LoVo (cell line): ENCODE results near the gene OR10G8.
"Not testable (repeated sequence)": the region's sequence is repeated elsewhere in the genome, so short reads cannot be mapped to it uniquely, and the experiment has no call there.

Experiments
- DNase-seq: peaks from one replicate; pipeline ENCODE4 v3.0.0-alpha.2; 2016; ENCODE audit warnings: low spot score

Gene OR10G8, protein sequence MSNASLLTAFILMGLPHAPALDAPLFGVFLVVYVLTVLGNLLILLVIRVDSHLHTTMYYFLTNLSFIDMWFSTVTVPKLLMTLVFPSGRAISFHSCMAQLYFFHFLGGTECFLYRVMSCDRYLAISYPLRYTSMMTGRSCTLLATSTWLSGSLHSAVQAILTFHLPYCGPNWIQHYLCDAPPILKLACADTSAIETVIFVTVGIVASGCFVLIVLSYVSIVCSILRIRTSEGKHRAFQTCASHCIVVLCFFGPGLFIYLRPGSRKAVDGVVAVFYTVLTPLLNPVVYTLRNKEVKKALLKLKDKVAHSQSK

DNA sequence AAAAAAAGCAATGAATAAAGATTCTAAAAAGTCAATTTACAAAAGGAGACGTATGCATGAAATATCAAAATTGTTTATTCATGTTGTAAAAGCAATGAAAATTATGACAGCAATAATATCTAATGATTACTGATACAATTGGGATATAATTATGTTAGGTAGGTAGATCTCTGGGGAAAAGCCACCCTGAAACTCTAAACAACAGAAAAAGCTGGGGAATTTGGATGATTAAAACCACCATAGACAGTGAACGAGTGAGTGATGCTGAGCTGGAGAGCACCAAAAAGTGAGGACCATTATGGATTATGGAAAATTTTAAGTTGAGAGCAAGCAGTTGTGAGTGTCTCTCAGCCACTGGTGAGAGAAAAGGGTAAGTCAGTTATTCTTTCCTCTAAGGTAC, at the start of gene OR10G8:
Gene OR10G8 (plus strand): TSS at position 301 of the 400 bp plus-strand sequence. CDS start 2,825 bp downstream, outside the sequence.
- no peak for DNase-seq

DNA sequence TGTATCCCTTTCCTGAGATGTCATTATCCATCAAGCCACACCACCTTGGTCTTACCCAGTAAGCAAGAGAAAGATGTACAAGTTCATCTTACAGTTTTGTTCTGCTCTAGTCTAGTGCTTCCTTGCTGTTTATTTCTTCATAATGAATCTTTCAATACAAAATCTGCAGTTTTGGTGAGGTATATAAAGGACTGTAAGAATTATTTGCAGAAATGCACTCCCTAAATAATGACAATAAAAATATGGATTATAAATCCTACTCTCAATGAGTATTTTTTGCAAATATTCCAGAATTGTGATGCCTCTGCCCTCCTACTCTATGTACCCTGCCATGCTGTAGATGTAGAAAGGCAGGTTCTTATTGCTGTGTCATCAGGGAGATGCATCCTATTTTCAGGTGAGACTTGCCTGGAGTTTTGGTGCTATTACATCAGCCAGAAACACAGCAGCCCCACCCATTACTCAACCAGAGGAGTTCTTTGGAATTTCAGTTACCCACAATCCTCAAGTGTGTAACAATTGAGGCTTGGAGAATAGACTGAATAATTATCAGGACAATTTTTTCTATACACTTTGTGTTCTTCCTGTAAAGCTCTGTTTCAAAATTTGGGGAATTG, 48.8 kb upstream of the OR10G8 start, which contains the start of gene OR10S1:
Gene OR10S1 (minus strand): TSS at position 51 of the 617 bp plus-strand sequence. CDS start 117 bp downstream, outside the sequence.
- DNase-seq = peak; percentile 14

DNA sequence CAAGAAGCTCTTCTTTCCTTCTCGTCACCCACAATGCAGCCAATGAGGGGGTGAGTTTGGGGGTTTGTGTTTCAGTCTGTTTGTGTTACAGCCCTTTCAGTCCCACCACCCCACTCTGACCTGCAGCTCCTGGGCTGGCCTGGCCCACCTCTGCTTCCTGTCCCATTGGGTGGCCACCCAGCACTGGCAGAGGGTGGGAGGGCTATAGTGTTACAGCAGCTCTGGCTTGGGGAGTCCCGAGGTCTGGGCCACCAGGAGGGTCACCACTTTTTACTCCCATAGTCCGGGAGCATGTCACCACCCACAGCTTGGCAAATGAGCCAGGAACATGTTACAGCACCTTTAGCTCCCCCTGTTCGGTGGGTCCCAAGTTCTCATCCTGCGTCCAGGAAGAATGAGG, 47.3 kb upstream of the OR10G8 start:
- DNase-seq = no peak

DNA sequence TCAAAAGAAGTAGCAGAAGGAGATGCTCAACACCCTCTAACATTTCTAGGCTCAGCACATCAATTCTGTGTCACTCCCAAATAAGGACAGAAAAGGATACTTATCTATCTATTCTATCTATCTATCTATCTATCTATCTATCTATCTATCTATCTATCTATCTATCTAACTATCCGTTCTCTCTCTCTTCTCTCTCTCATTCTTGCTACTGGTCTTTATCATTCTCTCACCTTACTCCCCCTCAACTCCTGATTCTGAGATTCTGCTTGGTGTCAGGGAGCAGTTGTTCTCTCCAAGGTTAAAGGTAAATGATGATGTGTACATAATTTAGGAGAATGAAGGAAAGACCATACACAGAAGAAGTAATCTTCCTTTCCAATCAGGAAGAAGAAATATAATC, 31.5 kb upstream of the OR10G8 start, which contains the start of gene OR10G6:
Gene OR10G6 (minus strand): TSS at position 43 of the 400 bp plus-strand sequence. CDS start 0 bp downstream, at position 43.
- no peak for DNase-seq

GRCh38 chr11:124012697-124013096, 13.9 kb upstream of the OR10G8 start, which contains the start of gene OR10G4:
OR10G4 (plus strand) TSS chr11:124012997; CDS start chr11:124015575, 2,578 bp downstream.
- DNase-seq = no peak

DNA sequence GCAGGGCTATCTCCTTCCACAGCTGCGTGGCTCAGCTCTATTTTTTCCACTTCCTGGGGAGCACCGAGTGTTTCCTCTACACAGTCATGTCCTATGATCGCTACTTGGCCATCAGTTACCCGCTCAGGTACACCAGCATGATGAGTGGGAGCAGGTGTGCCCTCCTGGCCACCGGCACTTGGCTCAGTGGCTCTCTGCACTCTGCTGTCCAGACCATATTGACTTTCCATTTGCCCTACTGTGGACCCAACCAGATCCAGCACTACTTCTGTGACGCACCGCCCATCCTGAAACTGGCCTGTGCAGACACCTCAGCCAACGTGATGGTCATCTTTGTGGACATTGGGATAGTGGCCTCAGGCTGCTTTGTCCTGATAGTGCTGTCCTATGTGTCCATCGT, 10.8 kb upstream of the OR10G8 start:
- DNase-seq = not testable (repeated sequence)

GRCh38 chr11:124036666-124037065, 10.1 kb downstream of the OR10G8 start:
- no peak for DNase-seq

DNA sequence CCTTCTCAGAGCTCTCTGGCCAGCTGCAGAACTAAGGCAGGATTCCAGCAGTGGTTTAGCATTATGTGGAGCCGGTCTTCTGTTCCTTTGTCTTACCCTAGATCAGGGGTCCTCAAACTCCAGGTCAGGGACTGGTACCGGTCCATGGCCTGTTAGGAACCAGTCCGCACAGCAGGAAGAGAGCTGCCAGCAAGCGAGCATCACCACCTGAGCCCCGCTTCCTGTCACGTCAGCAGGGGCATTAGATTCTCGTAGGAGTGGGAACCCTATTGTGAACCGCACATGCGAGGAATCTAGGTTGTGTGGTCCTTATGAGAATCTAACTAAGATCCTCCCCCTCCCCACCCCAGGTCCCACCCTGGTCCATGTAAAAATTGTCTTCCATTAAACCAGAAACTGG, 13.0 kb downstream of the OR10G8 start:
- no peak for DNase-seq

DNA sequence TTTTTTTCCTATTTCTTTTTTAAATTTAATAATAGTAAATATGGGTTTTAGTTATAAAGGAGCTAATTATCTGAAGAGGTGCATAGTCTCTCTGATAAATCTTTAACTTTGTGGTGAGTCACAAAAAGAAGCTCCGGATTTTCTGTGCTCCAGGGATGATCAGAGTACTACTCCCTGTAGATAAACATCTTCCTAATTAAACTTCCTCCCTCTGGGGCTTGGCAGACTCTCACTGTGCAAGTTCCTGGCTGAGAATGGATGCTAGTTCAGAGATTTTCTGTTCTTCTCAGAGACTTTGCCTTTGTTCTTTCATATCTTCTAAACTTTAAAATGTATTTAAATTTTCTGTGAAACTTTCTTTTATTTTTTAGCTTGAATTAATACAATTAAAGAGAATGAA, 14.7 kb downstream of the OR10G8 start, which contains the start of gene OR10G7:
Gene OR10G7 (minus strand): TSS at position 72 of the 400 bp plus-strand sequence. CDS start 2,324 bp downstream, outside the sequence.
- no peak for DNase-seq

GRCh38 chr11:124043420-124043819, 16.8 kb downstream of the OR10G8 start:
- no peak for DNase-seq

DNA sequence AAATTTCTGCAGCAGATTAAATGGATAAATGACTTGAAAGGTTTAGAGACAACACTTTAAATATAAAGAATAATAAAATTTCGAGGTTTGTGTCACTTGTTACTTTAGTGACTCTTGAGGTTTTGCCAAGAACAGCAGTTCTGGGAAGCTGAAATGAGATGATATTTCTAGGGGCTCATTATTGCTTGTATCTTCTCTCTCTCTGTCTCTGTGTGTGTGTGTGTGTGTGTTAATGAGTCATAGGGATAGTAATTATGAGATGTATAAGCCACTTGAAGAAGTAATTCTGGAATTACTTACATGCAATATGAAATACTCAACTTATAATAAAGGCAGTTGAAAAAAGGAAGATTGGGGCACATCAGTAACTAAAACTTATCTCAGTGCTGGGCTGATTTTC, 24.1 kb downstream of the OR10G8 start:
- DNase-seq = no peak

- no peak for DNase-seq
Measured at GRCh38 chr11:124052966-124053365, 26.4 kb downstream of the OR10G8 start.

DNA sequence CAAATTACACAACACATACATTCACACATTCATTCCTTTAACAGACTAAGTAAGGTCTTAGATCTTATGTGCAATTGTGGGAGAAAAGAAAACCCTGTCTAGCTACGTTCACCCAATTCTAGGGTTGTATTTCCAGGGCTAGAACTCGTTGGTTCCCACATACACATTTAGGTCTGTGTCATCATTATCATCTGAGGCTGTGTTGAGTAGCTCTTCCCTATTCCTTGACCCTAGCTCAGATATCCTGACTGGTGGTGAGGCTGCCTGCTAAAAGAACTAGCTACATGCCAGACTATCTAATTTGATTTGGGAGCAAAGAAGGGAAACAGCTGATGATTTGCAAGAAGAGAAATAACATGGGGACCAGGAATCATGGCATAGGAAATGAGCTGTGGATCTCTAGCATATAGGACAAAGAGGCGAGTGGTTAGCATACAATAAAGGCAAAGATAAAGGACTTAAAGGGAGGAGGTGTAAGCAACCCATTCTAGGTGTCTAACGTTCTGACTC, 42.1 kb downstream of the OR10G8 start:
- no peak for DNase-seq

DNA sequence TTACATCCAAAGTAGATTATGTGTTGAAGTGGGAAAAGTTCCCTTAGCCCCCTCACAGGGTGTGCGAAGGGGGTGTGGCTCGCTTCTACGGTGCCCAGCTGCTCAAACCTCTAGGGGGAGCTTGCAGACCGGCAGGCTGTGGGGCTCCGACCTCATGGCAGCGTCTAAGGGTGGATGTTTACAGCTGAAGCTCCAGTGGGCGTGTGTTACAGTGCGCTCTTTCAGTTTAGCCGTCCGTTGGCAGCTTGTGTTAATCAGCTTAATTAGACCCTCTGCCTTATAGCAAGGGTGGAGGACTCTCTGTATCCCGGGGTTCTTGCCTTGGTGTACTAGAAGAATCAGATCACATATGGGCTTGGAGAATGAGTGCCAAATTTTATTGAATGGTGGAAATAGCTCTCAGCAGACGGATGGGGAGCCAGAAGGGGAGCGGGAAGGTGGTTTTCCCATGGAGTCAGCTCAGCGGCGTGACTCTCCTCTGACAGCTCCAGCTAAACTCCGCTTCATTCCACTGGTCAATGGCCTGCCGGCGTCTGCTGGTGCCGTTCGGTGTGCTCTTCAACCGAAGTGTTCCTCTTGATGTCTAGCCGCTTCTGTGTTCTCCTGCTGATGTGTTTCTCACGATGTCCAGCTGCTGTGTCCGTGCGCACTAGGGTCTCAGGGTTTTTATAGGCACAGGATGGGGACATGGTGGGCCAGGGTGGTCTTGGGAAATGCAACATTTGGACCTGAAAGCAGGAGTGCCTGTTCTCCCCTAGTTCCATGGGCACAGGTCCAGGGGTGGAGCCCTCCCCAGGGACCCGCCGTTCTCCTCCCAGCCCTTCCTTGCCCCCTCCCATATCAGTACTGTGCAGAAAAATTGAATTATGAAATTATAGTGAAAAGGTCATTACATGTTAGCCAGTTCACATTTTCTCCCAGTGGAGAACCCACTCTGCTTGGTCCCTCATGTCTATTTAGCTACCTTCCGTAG, 43.1 kb downstream of the OR10G8 start:
- peak; percentile 22 for DNase-seq

DNA sequence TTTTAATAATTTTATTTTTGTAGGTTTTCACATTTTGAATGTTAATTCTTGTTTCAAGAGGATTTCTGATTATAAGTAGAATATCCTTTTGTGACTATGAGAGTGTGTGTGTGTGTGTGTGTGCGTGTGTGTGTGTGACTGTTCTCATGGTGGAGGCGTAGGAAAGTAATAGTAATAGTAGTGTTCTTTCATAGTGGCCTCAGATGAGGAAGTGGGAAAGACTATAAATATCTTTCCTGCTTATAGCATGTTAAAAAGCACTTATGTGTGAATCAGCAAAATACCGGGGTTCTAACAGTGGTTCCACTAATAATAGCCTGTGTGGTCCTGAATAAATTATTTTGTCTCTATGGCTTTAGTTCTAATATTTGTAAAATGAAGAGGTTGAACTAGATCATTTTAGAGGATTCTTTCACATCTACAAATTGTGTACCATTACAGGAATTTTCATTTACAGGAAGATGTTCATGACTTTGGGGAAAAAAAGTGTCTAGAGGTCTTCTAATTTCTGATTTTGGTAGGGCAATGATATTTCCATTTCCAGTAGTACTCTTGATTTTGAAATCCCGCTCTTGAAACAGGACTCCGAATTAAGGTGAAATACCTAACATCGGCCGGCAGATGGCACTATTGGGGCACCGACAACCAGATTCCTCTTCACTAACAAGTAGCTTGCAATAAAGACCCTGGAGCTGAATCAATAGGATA, 44.5 kb downstream of the OR10G8 start:
- DNase-seq = peak; percentile 60

- no peak for DNase-seq
Measured at GRCh38 chr11:124071623-124071948, 45.0 kb downstream of the OR10G8 start.

DNA sequence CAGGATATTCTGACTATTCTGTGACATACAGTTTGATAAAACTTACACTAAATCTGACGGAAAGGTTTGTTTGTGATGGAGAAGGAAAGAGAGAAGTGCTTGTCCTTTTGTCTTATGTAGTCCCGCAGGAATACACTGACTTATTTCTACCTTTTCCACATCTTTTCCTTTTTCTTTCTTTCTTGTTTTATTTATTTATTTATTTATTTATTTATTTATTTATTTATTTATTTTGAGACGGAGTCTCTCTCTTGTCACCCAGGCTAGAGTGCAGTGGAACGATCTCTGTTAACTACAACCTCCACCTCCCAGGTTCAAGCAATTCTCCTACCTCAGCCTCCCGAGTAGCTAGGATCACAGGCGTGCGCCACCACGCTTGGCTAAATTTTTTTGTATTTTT, 45.5 kb downstream of the OR10G8 start:
- DNase-seq = no peak

GRCh38 chr11:124074554-124074953, 48.0 kb downstream of the OR10G8 start:
- no peak for DNase-seq

DNA sequence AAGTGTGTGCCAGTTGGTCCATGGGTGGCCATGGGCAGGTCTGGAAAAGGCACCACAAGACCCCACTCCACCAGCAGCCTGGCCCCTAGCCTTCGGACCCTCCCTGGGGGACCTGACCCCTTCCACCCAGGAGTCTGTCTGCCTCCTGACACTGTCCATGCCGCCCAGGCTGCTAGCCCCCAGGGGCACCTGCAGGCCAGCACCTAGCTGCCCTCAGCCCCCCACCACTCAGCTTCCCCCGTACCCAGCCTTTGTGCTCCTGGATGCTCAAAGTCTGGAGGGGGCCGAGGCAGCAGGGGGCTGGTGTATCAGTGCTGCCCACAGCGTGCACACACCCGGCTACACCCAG, 48.9 kb downstream of the OR10G8 start:
- DNase-seq = no peak

GRCh38 chr11:124075841-124076651, 49.4 kb downstream of the OR10G8 start:
- DNase-seq = no peak

DNA sequence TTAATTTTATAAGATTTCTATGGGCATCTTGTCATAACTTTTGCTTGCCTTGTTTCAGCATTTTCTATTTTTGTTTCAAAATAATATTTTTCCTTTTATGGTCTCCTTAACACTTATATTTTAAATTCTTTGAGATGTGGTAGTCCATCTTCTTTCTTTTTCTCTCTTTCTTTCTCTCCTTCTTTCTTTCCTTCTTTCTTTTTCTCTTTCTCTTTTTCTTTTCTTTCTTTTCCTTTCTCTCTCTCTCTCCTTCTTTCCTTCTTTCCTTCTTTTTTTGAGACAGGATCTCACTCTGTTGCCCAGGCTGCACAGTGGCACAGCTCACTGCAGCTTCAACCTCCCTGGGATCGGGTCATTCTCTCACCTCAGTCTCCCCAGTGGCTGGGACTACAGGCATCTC, 50.7 kb downstream of the OR10G8 start:
- DNase-seq = no peak
